ENCODE results near the gene ZNF785.
"Not testable (repeated sequence)": the region's sequence is repeated elsewhere in the genome, so short reads cannot be mapped to it uniquely, and the experiment has no call there.

ZNF785 gene

GRCh38 chr16:30539986-30540526, 45.4 kb downstream of the ZNF785 start:
- DNase-seq (ENCODE audit: low read depth), result not testable (repeated sequence)

GRCh38 chr16:30539000-30539964, 46.2 kb downstream of the ZNF785 start:
- no peak for DNase-seq (ENCODE audit: low read depth)

GRCh38 chr16:30536391-30537024, 49.0 kb downstream of the ZNF785 start:
- DNase-seq (ENCODE audit: low read depth), result not testable (repeated sequence)

- DNase-seq (ENCODE audit: low read depth), result peak; percentile 45
These were observed 49.7 kb downstream of the ZNF785 start for GRCh38 chr16:30535777-30536190.

- no peak for DNase-seq (ENCODE audit: low read depth)
These were observed 50.3 kb downstream of the ZNF785 start for GRCh38 chr16:30535106-30535776.

GRCh38 chr16:30534368-30535105, 51.0 kb downstream of the ZNF785 start, which contains the start of gene ZNF747:
Gene ZNF747 (minus strand): TSS chr16:30534858. CDS start chr16:30534679, 179 bp downstream.
- peak; percentile 92 for DNase-seq (ENCODE audit: low read depth)

GRCh38 chr16:30533748-30534367, 51.6 kb downstream of the ZNF785 start:
- DNase-seq (ENCODE audit: low read depth), result no peak

GRCh38 chr16:30533146-30533522, 52.4 kb downstream of the ZNF785 start:
- no peak for DNase-seq (ENCODE audit: low read depth)

- no peak for DNase-seq (ENCODE audit: low read depth)
These were observed 53.0 kb downstream of the ZNF785 start for GRCh38 chr16:30532285-30533145.
